GM19239 (cell line): ENCODE measurements around the gene GLRX3.

ENCODE experiments used
- DNase-seq: peaks from one replicate; pipeline ENCODE4 v3.0.0; 2011; ENCODE audit warnings: low spot score; ENCODE audit not compliant: insufficient read length
- FAIRE-seq: peaks from 2 replicates; lab custom pipeline; 2011; peaks lifted over from hg19 to GRCh38; lab: Jason Lieb, UNC

The GLRX3 gene

GRCh38 chr10:130202984-130203621, 66.9 kb downstream of the GLRX3 start:
- DNase-seq (no peak), FAIRE-seq (no peak)

DNA sequence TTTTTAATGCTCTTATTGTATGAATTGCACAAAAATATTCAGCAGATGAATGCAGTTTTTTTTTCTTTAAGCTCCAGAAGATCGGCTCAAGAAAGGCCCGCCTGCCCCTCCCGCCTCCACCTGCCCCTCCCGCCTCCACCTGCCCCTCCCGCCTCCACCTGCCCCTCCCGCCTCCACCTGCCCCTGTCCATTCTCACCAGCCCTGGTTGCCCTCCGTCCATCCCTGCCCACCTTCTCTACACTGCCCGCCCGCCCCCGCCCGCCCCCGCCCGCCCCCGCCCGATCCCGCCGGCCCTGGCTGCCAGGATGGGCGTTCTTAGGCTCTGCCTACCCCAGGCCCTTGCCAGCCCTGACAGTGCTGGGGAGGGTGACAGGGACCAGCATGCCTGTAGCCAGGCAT, 67.4 kb downstream of the GLRX3 start:
- FAIRE-seq (no peak), DNase-seq (no peak)

GRCh38 chr10:130206216-130206737, 70.1 kb downstream of the GLRX3 start:
- no peak for DNase-seq
- FAIRE-seq: no peak

DNA sequence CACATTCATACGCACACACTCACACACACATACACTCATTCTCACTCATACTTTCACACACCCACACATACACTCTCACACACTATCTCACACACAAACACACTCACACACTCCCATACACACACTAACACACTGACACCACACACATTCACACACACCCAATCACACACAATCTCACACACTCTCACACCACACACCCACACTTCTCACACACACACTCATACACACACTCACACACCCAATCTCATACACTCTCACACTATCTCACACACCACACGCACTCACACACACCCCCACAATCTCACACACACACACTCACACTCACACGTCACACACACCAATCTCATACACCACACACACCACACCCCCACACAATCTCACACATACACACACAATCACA, 71.0 kb downstream of the GLRX3 start:
- DNase-seq: no peak
- no peak for FAIRE-seq

DNA sequence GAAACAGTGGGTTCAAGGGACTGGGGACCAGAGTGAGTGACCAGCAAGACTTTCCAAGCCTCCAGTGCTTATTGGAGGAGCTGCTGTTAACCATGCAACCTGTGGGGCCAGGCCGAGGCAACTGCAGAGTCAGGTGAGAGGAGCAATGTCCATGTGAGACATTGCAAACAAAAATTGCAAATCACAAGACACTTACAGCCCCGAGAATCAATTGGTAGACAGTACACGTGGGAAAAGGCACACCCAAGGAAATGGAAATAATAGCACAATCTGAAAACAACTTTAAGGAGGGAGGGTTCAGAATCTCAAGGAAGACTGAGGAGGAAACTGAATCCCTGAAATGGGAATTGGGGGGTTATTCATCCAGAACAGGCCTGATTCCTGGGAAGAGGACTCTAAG, 72.6 kb downstream of the GLRX3 start:
- FAIRE-seq (no peak), DNase-seq (no peak)

DNA sequence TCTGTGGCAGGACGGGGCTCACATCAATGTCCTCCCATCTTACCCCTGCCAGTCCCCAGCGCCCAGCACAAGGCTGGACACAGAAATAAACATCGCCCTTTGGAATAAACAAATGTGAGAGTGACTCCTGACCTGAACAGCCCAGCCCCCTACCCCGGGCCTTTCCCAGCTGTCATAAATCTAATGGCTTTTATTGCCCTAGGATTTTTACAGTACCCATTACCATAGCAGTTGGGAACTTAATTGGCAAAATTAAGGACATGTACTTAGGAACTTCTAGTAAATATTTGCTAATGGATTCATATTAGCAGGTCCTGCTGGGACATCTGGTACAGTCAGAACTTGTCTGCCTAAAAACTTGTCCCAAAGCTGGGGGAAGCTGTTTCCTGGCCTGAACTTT, 76.6 kb downstream of the GLRX3 start:
- DNase-seq (no peak), FAIRE-seq (no peak)

DNA sequence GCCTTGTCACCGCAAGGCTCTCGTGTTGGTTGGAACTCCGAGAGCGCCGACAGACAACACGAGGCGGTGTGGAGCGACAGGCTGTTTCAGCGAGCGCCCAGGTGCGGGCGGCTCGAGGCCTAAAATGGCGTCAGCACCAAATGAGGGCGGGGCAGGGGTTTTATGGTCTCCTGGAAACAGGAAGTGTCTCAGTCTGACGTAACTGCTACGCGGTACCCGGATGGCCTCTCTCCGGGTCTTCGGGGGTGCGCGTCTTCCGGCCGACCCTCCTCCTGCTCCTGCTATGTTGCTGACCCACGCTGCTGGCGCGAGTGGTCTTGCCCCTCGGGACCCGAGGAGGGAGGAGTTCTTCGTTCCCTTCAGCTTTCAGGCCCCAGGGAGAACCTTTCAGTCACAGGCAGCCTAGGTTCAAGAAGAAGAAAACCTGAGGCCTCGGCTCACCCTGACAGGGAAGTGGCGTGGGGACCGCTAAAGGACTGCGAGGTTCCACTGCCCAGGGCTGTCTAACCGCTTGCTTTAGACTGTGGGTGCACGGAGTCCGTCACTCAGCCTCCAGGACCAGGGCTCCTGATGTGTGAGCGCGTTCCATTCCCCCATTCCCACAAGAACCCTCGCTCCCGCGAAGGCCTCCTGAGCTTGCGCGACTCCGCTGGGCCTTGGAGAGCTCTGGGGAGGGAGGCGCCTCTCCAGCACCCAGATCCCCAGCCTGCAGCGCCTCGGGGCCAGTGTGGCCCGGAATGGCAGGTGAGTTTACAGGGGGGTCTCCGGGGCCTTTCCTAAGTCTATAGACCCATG, 77.3 kb downstream of the GLRX3 start:
- DNase-seq (no peak), FAIRE-seq (no peak)

- FAIRE-seq: no peak
- DNase-seq: no peak
Observed at GRCh38 chr10:130214431-130214830, 78.2 kb downstream of the GLRX3 start.

DNA sequence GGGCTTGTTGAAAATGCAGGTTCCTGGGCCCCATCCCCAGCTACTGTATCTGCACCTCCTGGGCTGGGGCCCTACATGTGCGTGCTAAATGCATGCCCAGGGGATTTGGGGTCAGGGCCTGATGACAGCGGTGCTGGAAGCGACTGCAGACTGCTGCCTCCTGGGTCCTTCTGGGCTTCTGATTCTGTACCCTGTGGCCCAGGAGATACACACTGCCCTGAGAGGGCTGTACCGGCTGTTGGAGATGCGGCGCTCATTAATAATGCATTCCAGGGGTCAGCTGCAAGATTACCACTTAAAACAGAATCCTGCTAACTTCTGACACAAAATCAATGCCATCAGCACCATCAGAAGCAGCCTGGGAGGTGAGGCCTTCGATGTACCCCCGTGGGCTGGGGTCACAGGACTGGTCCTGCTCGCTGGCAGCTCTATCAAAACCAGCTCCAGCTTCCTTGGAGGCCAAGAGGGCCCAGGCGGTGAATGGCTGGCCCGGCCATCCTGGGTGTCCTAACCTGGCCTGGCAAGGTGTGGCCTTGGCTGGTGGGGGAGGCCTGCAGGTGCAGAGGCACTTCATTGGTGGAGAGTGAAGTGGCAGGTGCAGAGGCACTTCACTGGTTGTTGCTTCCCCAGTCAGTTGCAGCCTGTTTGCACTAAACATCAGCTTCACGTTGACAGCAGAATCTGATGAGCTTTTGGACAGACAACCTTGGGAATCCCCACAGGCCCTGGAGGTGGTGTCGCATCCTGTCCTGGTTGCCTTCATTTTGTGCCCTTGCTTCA, 79.2 kb downstream of the GLRX3 start:
- DNase-seq (no peak), FAIRE-seq (no peak)

DNA sequence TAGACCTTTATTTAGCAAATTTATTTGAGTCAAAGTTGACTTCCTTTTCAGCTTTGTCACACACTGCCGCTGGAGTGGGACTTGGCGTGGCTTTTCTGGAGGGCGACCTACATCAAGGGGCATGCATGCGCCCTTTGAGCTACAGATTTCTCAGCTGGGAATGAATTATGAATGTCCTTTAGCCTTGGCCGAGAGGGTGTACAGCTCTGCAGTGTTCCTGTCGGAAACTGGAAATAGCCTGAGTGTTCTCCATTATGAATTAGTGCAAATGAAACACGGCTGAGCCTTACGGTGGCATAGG, 79.7 kb downstream of the GLRX3 start:
- no peak for FAIRE-seq
- DNase-seq: no peak

DNA sequence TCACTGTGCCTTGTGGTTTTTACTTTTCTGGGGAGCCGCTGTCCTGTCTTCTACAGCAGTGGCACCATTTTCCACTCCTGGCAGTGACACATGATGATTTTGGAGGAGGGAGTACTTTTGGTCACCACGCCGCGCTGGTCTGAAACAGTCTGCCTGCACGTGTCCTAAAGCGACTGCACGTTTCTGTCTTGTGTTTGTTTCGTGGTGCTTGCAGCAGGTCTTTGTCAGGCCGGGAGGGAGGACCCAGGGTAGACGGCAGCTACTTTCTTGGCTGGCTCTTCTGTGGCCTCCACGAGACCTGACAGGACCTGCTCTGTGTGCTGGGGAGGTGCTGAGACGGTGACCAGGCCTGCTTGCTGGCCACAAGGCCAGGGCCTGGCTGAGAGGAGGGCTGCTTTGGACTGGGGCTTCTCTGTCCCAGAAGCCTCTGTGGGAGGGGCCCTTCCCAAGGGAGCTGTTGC, 82.0 kb downstream of the GLRX3 start:
- FAIRE-seq: no peak
- DNase-seq: no peak

DNA sequence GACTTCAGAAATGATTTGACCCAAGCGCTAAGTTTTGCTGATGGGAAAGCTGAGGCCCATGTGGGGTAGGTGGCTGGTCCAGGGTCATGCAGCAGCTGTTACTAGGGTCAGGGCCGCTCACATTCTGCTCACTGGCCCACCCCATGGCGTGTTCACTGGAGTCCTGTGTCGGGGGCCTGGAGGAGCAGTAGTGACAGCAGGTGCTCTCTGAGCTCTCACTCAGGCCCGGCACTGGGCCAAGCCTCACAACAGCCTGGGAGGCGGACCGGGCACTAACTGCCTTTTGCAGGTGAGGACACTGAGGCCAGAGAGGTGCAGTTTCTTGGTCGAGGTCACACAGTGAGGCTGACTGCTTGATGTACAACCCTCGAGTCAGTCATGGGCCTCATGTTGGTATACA, 82.7 kb downstream of the GLRX3 start:
- DNase-seq (no peak), FAIRE-seq (no peak)

GRCh38 chr10:130220251-130221185, 84.3 kb downstream of the GLRX3 start:
- FAIRE-seq (no peak), DNase-seq (no peak)

DNA sequence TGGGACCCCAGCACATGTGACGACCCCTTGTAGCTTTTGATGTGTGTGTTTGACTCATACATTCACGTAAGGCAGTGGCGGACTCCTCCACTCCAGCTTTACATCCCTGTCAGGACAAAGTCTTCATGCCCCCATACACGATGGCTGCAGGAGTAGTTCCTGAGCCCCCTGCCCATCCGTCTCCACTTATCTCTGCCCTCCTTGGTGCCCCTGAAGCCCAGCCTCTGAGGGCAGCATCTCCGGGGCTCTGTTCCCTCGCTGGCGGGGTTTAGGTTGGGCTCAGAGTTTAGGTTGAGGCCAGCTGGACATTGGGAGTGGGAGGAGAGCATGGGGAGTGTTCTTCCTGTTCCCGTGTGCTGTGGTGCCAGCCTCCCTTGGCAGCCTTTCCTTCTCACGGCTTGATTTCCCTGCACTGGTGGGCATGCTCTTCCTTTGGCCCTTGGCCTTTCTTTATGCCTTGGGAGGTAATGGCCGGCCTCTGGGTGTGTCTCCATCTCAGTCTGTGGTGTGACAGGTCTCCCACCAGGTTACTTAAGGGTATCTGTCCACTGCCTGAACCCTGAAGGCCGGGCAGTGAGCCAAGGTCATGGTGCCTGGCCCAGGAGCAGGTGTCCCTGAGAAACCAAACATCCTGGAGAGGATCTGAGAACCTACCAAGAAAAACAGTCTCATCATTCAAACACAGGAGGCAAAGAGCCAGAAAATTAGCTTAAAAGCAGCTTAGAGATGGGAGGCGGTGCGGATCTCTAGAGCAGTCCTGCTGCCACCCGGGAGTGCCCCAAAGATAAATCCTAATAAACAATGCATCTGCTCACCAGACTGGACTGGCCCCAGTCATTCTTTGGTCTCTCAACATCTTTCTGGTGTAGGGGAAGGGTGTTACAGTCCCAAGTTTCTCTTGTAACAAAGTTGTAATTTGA, 85.5 kb downstream of the GLRX3 start:
- FAIRE-seq (no peak), DNase-seq (no peak)

DNA sequence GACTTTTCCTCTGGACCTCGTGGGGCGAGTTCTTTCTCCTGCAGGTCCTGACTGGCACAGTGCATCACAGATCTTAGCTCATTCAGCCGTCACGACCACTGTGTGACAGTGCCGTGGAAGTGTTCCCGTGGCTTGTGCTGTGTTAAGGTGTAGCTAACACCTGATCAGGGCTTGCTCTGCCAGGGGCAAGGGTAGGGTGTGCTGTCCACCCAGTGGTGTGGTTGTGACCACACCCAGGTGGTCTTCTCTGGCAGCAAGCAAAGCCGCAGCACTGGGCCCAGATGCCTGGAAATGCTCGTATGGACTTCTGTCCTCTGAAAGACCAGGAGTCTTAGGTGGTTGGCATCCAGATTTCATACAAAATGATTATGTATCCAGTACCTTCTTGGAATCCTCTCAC, 86.2 kb downstream of the GLRX3 start:
- no peak for FAIRE-seq

DNA sequence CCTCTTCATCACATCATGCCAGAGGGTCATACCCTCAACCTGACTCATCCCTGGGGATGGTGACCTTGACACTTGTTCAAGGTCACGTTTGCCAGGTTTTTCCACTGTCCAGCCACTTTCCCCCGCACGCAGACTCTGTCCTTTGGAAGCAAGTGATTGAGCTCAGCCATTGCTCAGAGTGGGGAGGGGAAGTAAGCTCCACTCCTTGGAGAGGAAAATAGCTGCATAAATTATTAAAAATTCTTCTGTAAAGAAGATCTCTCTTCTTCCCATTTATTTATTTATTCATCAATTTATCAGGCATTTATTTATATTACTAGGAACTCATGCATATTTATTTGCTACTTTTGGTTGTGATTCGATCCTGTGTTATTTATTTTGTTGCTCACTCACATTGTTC, 88.0 kb downstream of the GLRX3 start:
- no peak for FAIRE-seq

More for the DNA sequence above, 86.2 kb downstream of the GLRX3 start:
- DNase-seq: no peak

DNA sequence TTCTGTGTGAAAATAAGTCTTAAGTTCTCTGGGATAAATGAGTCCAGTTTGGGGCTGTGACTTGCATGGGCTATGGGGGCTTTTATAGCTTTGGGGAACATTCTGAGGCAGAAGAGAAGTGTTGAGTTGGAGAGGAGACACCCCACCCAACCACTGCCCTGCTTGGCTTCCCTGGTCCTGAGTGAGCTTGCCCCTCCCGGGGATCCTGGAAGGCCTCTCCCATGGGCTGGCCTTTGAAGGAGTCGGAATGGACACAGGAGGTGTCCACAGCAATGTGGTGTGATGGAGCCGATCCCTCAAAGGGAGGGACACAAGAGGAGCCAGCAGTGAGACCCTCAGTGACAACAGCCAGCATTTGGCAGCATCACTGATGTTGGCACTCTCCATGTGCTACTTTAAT, 89.8 kb downstream of the GLRX3 start:
- no peak for DNase-seq
- no peak for FAIRE-seq

More for the DNA sequence above, 88.0 kb downstream of the GLRX3 start:
- DNase-seq: no peak

- DNase-seq (no peak), FAIRE-seq (no peak)
Observed at GRCh38 chr10:130227883-130228282, 91.7 kb downstream of the GLRX3 start.
